ENCODE data around the gene SGCG.

- TF ChIP-seq POLR2A (IDR thresholded peaks at IDR 0.05), result no peak
- TF ChIP-seq, protein P1, sequence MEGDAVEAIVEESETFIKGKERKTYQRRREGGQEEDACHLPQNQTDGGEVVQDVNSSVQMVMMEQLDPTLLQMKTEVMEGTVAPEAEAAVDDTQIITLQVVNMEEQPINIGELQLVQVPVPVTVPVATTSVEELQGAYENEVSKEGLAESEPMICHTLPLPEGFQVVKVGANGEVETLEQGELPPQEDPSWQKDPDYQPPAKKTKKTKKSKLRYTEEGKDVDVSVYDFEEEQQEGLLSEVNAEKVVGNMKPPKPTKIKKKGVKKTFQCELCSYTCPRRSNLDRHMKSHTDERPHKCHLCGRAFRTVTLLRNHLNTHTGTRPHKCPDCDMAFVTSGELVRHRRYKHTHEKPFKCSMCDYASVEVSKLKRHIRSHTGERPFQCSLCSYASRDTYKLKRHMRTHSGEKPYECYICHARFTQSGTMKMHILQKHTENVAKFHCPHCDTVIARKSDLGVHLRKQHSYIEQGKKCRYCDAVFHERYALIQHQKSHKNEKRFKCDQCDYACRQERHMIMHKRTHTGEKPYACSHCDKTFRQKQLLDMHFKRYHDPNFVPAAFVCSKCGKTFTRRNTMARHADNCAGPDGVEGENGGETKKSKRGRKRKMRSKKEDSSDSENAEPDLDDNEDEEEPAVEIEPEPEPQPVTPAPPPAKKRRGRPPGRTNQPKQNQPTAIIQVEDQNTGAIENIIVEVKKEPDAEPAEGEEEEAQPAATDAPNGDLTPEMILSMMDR (IDR thresholded peaks at IDR 0.05), result no peak
These were observed 73.7 kb downstream of the SGCG start for GRCh38 chr13:23254506-23254905.
